Neuronal stem cell (in vitro differentiated cells): Measurements from ENCODE around the gene DMD.

Source experiments
- DNase-seq: peaks from one replicate; pipeline ENCODE4 v3.0.0-alpha.2; 2013; ENCODE audit warnings: low spot score
- H2AFZ ChIP-seq: one replicate; pipeline ENCODE4 v1.6.1; 2013; ENCODE audit warnings: mild to moderate bottlenecking, low read length, inconsistent platforms
- H2AK5ac ChIP-seq: 2 replicates; pipeline ENCODE4 v1.6.1; 2013; ENCODE audit warnings: low read depth, mild to moderate bottlenecking, inconsistent platforms, low read length, moderate library complexity, mixed read lengths
- H2BK120ac ChIP-seq: 2 replicates; pipeline ENCODE4 v1.6.1; 2013; ENCODE audit warnings: low read depth, mild to moderate bottlenecking, inconsistent platforms, low read length, moderate library complexity, mixed read lengths
- H2BK12ac ChIP-seq: one replicate; pipeline ENCODE4 v1.6.1; 2013; ENCODE audit warnings: low read length, inconsistent platforms
- H2BK15ac ChIP-seq: 2 replicates; pipeline ENCODE4 v1.6.1; 2013; ENCODE audit warnings: mild to moderate bottlenecking, low read length, inconsistent platforms, mixed read lengths
- H2BK5ac ChIP-seq: one replicate; pipeline ENCODE4 v1.6.1; 2013; ENCODE audit warnings: inconsistent platforms, mild to moderate bottlenecking, low read length, moderate library complexity
- H3K14ac ChIP-seq: one replicate; pipeline ENCODE4 v1.6.1; 2013; ENCODE audit warnings: low read length, inconsistent platforms
- H3K18ac ChIP-seq: 2 replicates; pipeline ENCODE4 v1.6.1; 2013; ENCODE audit warnings: low read length, inconsistent platforms
- H3K23ac ChIP-seq: 2 replicates; pipeline ENCODE4 v1.6.1; 2013; ENCODE audit warnings: low read depth, mild to moderate bottlenecking, mixed read lengths, low read length, inconsistent platforms; ENCODE audit not compliant: poor library complexity
- H3K27ac ChIP-seq: replicated peaks from 3 replicates; pipeline ENCODE4 v1.5.1; 2013; ENCODE audit warnings: low read length, inconsistent platforms
- H3K27me3 ChIP-seq, 3 experiments: 2 replicates each; pipeline ENCODE4 v1.6.1; 2013; ENCODE audit warnings: low read length in 3 of 3, mild to moderate bottlenecking in 2 of 3, inconsistent platforms in 1 of 3, low read depth in 1 of 3, mixed read lengths in 1 of 3, moderate library complexity in 1 of 3; ENCODE audit not compliant: control insufficient read depth in 3 of 3, insufficient read depth in 3 of 3
- H3K36me3 ChIP-seq, 2 donors: replicated peaks in 1 of 2; 2 replicates each; pipeline ENCODE4 v1.6.1; 2013; ENCODE audit warnings: low read length in 2 of 2; ENCODE audit not compliant: control insufficient read depth in 2 of 2, insufficient read depth in 2 of 2
- H3K4ac ChIP-seq: 2 replicates; pipeline ENCODE4 v1.6.1; 2013; ENCODE audit warnings: inconsistent platforms, mild to moderate bottlenecking, low read length, moderate library complexity
- H3K4me1 ChIP-seq, 2 donors: 1 replicate in 1 of 2; 2 replicates in 1 of 2; pipeline ENCODE4 v1.6.1; 2013; ENCODE audit warnings: low read length in 2 of 2, low read depth in 1 of 2; ENCODE audit not compliant: control insufficient read depth in 2 of 2, insufficient read depth in 1 of 2
- H3K4me2 ChIP-seq: one replicate; pipeline ENCODE4 v1.6.1; 2013; ENCODE audit warnings: mild to moderate bottlenecking, low read length, inconsistent platforms; ENCODE audit not compliant: insufficient read depth, poor library complexity, severe bottlenecking
- H3K4me3 ChIP-seq, 2 donors: 2 replicates each; pipeline ENCODE4 v1.5.1; 2013; ENCODE audit warnings: low read length in 2 of 2, mild to moderate bottlenecking in 2 of 2, inconsistent platforms in 1 of 2, moderate library complexity in 1 of 2
- H3K79me1 ChIP-seq: one replicate; pipeline ENCODE4 v1.6.1; 2013; ENCODE audit warnings: low read depth, mild to moderate bottlenecking, inconsistent platforms, low read length, moderate library complexity
- H3K9ac ChIP-seq: one replicate; pipeline ENCODE4 v1.6.1; 2013; ENCODE audit warnings: mild to moderate bottlenecking, low read depth, low read length, inconsistent platforms; ENCODE audit not compliant: poor library complexity
- H3K9me3 ChIP-seq, 2 donors: replicated peaks in 1 of 2; 2 replicates each; pipeline versions ENCODE3 to v1.6.1; 2013; ENCODE audit warnings: low read length in 2 of 2, mild to moderate bottlenecking in 2 of 2, inconsistent platforms in 1 of 2, low read depth in 1 of 2, mixed read lengths in 1 of 2, moderate library complexity in 1 of 2; ENCODE audit not compliant: control insufficient read depth in 2 of 2, insufficient read depth in 1 of 2
- H4K8ac ChIP-seq: one replicate; pipeline ENCODE4 v1.6.1; 2013; ENCODE audit warnings: low read depth, mild to moderate bottlenecking, inconsistent platforms, low read length, moderate library complexity
- H4K91ac ChIP-seq: one replicate; pipeline ENCODE4 v1.6.1; 2013; ENCODE audit warnings: low read length, low read depth, mild to moderate bottlenecking, inconsistent platforms; ENCODE audit not compliant: poor library complexity
- WGBS, 2 donors: extraction: QIAGEN DNeasy Blood & Tissue Kit; methylation state at CpG; one replicate each; pipeline ENCODE4 v1.1.7; 2013; ENCODE audit warnings: missing lambda C conversion rate in 2 of 2, mixed read lengths in 1 of 2; ENCODE audit not compliant: insufficient read length in 2 of 2, insufficient replicate concordance in 1 of 2; ENCODE audit errors: extremely low coverage in 2 of 2; 5-methylcytosine and 5-hydroxymethylcytosine counted together

The DMD gene

GRCh38 chrX:31563792-31564191 is 1647.6 kb downstream of the DMD start:
- Histone ChIP-seq H3K4me3 (no peak overlapping the region), H4K91ac (no peak overlapping the region), H4K8ac (no peak overlapping the region), H3K9ac (no peak overlapping the region), H3K27me3 (no peaks in the 10 kb centered on the region), H3K79me1 (no peaks in the 10 kb centered on the region), H3K4me2 (no peak overlapping the region), H2BK5ac (no peak overlapping the region), H2BK12ac (no peak overlapping the region), H2BK15ac (no peak overlapping the region), H3K23ac (no peak overlapping the region), H3K14ac (no peak overlapping the region), H3K18ac (no peak overlapping the region), H2AK5ac (no peak overlapping the region), H3K36me3 (no peaks in the 10 kb centered on the region), H3K27ac (no peak overlapping the region), H3K4ac (no peak overlapping the region), H3K9me3 (no peaks in the 10 kb centered on the region), H2AFZ (no peak overlapping the region), H2BK120ac (no peak overlapping the region), H3K4me1 (no peaks in the 10 kb centered on the region)
- DNase-seq = no peak
- WGBS, 2 donors = no CpG with 5 or more reads among the region's 3 CpGs

GRCh38 chrX:31555506-31555905 is 1655.8 kb downstream of the DMD start:
- WGBS, 2 donors = no CpG with 5 or more reads among the region's 3 CpGs
- no peak overlapping the region for H2BK120ac ChIP-seq

GRCh38 chrX:31551913-31552312 is 1659.4 kb downstream of the DMD start:
- WGBS, 2 donors = no CpG with 5 or more reads among the region's 4 CpGs
- Histone ChIP-seq H3K4ac (no peak overlapping the region), H2BK120ac (no peak overlapping the region), H3K4me1 (no peaks in the 10 kb centered on the region), H4K8ac (no peak overlapping the region), H3K27ac (no peak overlapping the region), H2BK15ac (no peak overlapping the region), H2BK12ac (no peak overlapping the region), H3K27me3 (no peaks in the 10 kb centered on the region), H3K4me3 (no peak overlapping the region), H3K14ac (no peak overlapping the region), H2AK5ac (no peak overlapping the region), H2BK5ac (no peak overlapping the region), H3K9me3 (no peaks in the 10 kb centered on the region), H3K9ac (no peak overlapping the region), H3K23ac (no peak overlapping the region), H3K4me2 (no peak overlapping the region), H4K91ac (no peak overlapping the region), H3K18ac (no peak overlapping the region), H2AFZ (no peak overlapping the region), H3K36me3 (no peaks in the 10 kb centered on the region), H3K79me1 (no peaks in the 10 kb centered on the region)
- no peak for DNase-seq

More at GRCh38 chrX:31555506-31555905, 1655.8 kb downstream of the DMD start:
- no peak overlapping the region for H3K4ac ChIP-seq
- H3K27ac ChIP-seq = no peak overlapping the region
- H3K4me2 ChIP-seq = no peak overlapping the region
- H3K9me3 ChIP-seq = no peaks in the 10 kb centered on the region
- H4K91ac ChIP-seq = no peak overlapping the region
- no peak overlapping the region for H3K4me3 ChIP-seq
- H3K18ac ChIP-seq = no peak overlapping the region
- H2AK5ac ChIP-seq = no peak overlapping the region
- no peaks in the 10 kb centered on the region for H3K27me3 ChIP-seq
- H3K9ac ChIP-seq = no peak overlapping the region
- no peak overlapping the region for H2BK5ac ChIP-seq
- DNase-seq = no peak
- no peaks in the 10 kb centered on the region for H3K79me1 ChIP-seq
- H2BK15ac ChIP-seq = no peak overlapping the region
- no peaks in the 10 kb centered on the region for H3K4me1 ChIP-seq
- H4K8ac ChIP-seq = no peak overlapping the region
- no peaks in the 10 kb centered on the region for H3K36me3 ChIP-seq
- no peak overlapping the region for H2AFZ ChIP-seq
- H2BK12ac ChIP-seq = no peak overlapping the region
- H3K23ac ChIP-seq = no peak overlapping the region
- H3K14ac ChIP-seq = no peak overlapping the region

GRCh38 chrX:31550158-31550557 is 1661.2 kb downstream of the DMD start:
- Histone ChIP-seq H2BK15ac (no peak overlapping the region), H3K4me1 (no peaks in the 10 kb centered on the region), H2AK5ac (no peak overlapping the region), H3K4me2 (no peak overlapping the region), H2BK12ac (no peak overlapping the region), H3K9ac (no peak overlapping the region), H3K27me3 (no peaks in the 10 kb centered on the region), H2AFZ (no peak overlapping the region), H3K14ac (no peak overlapping the region), H2BK5ac (no peak overlapping the region), H3K4ac (no peak overlapping the region), H3K79me1 (no peaks in the 10 kb centered on the region), H2BK120ac (no peak overlapping the region), H4K91ac (no peak overlapping the region), H3K27ac (no peak overlapping the region), H4K8ac (no peak overlapping the region), H3K9me3 (no peaks in the 10 kb centered on the region), H3K4me3 (no peak overlapping the region), H3K23ac (no peak overlapping the region), H3K18ac (no peak overlapping the region), H3K36me3 (no peaks in the 10 kb centered on the region)
- no peak for DNase-seq
- WGBS, 2 donors = no CpG with 5 or more reads among the region's 2 CpGs
